Activated naive CD4-positive, alpha-beta T cell treated with anti-CD3 and anti-CD28 coated beads for 36 hours (primary cell): ENCODE data around the gene CRYBA1. TPM values are rescaled to one million over a fixed set of nuclear protein-coding genes. Genes with fewer than 3 reads are reported as not detected.
A peak's percentile ranks its signal among the peaks of the same experiment; 100 is the strongest.

Experiments used
- CTCF ChIA-PET: fragments of 350-600 bp; sonication (Branson Sonifier 250); formaldehyde crosslinking; loops from one replicate; lab custom pipeline; 2021; ENCODE audit warnings: antibody characterized with exemption; lab: Charles Lee
- DNase-seq: peaks from one replicate; pipeline ENCODE4 v3.0.0-alpha.2; 2020
- H3K27ac Mint-ChIP-seq: one replicate; pipeline ENCODE4 v1.8.0; 2021; ENCODE audit warnings: mild to moderate bottlenecking, mixed read lengths
- H3K27me3 Mint-ChIP-seq: one replicate; pipeline ENCODE4 v1.8.0; 2021; ENCODE audit warnings: low read depth, mixed read lengths
- H3K36me3 Mint-ChIP-seq: one replicate; pipeline ENCODE4 v1.8.0; 2021; ENCODE audit warnings: low read depth, mixed read lengths
- H3K4me1 Mint-ChIP-seq: one replicate; pipeline ENCODE4 v1.8.0; 2021; ENCODE audit warnings: low read depth, mixed read lengths
- H3K4me3 Mint-ChIP-seq: one replicate; pipeline ENCODE4 v1.8.0; 2021; ENCODE audit warnings: mild to moderate bottlenecking, moderate library complexity, mixed read lengths
- H3K9me3 Mint-ChIP-seq: one replicate; pipeline ENCODE4 v1.8.0; 2021; ENCODE audit warnings: mixed read lengths
- intact Hi-C: fragments of 100-400 bp; cut with micrococcal nuclease; formaldehyde crosslinking; loops from one replicate; pipeline ENCODE4 v1.15.1; 2023
- total RNA-seq, 2 experiments: library from RNA; stranded (reverse); gene quantifications; one replicate each; pipeline ENCODE4 v1.2.3, GENCODE V29; 2021

CRYBA1 gene
- total RNA-seq, 2 experiments from 2014 or later, result not detected

- no peaks in the 10 kb centered on the region for H3K9me3 Mint-ChIP-seq
- H3K36me3 Mint-ChIP-seq, result no peaks in the 10 kb centered on the region
- CTCF ChIA-PET, result interaction anchor here (0.6 to 1.9 kb wide), 6 partner anchors 92 to 348 kb away, joined by 3 to 7 read pairs (median 3); no protein-coding TSS in a partner anchor
- intact Hi-C loops, result loop anchor here (2.0 kb wide), 1 partner anchor 50 kb away; no protein-coding TSS in a partner anchor
- peaks cover 14% of the 10 kb centered on the region for H3K4me1 Mint-ChIP-seq
- no peaks in the 10 kb centered on the region for H3K27me3 Mint-ChIP-seq
- H3K27ac Mint-ChIP-seq, result no peak overlapping the region
- no peak overlapping the region for H3K4me3 Mint-ChIP-seq
- DNase-seq, result no peak
These were observed 6.2 kb upstream of the CRYBA1 start for GRCh38 chr17:29240477-29240876.

- no peak overlapping the region for H3K27ac Mint-ChIP-seq
These were observed 5.4 kb upstream of the CRYBA1 start for GRCh38 chr17:29240968-29241963.

GRCh38 chr17:29242051-29242450, 4.6 kb upstream of the CRYBA1 start:
- H3K36me3 Mint-ChIP-seq, result no peaks in the 10 kb centered on the region
- CTCF ChIA-PET, result interaction anchor here (1.2 to 2.1 kb wide), 4 partner anchors 15 to 110 kb away, joined by 3 to 11 read pairs (median 6); no protein-coding TSS in a partner anchor
- no peak for DNase-seq
- intact Hi-C loops, result no loop called here
- no peaks in the 10 kb centered on the region for H3K27me3 Mint-ChIP-seq
- H3K4me1 Mint-ChIP-seq, result peaks cover 14% of the 10 kb centered on the region
- no peak overlapping the region for H3K4me3 Mint-ChIP-seq
- no peaks in the 10 kb centered on the region for H3K9me3 Mint-ChIP-seq
- no peak overlapping the region for H3K27ac Mint-ChIP-seq

More at GRCh38 chr17:29240968-29241963, 5.4 kb upstream of the CRYBA1 start:
- no peaks in the 10 kb centered on the region for H3K9me3 Mint-ChIP-seq
- no peaks in the 10 kb centered on the region for H3K27me3 Mint-ChIP-seq
- no peaks in the 10 kb centered on the region for H3K36me3 Mint-ChIP-seq
- peak; percentile 66 for DNase-seq
- CTCF ChIA-PET, result interaction anchor here (0.6 to 1.9 kb wide), 7 partner anchors 22 to 349 kb away, joined by 3 to 7 read pairs (median 3); no protein-coding TSS in a partner anchor
- no peak overlapping the region for H3K4me3 Mint-ChIP-seq
- peaks cover 14% of the 10 kb centered on the region for H3K4me1 Mint-ChIP-seq
- intact Hi-C loops, result loop anchor here (1.0 to 2.0 kb wide), 4 partner anchors 50 to 96 kb away; partner anchors contain the start of gene NUFIP2

GRCh38 chr17:29242790-29243189, 3.9 kb upstream of the CRYBA1 start:
- intact Hi-C loops, result no loop called here
- Mint-ChIP-seq H3K27me3 (no peaks in the 10 kb centered on the region), H3K27ac (no peak overlapping the region), H3K4me3 (no peak overlapping the region), H3K9me3 (no peaks in the 10 kb centered on the region), H3K36me3 (no peaks in the 10 kb centered on the region), H3K4me1 (peaks cover 14% of the 10 kb centered on the region)
- no peak for DNase-seq
- CTCF ChIA-PET, result interaction anchor here (0.7 to 2.1 kb wide), 5 partner anchors 9 to 119 kb away, joined by 3 to 11 read pairs (median 3); no protein-coding TSS in a partner anchor

GRCh38 chr17:29243792-29244191, 2.9 kb upstream of the CRYBA1 start:
- peak; percentile 22 for DNase-seq
- H3K4me1 Mint-ChIP-seq, result peaks cover 14% of the 10 kb centered on the region
- no peaks in the 10 kb centered on the region for H3K9me3 Mint-ChIP-seq
- no peaks in the 10 kb centered on the region for H3K27me3 Mint-ChIP-seq
- H3K27ac Mint-ChIP-seq, result no peak overlapping the region
- no peak overlapping the region for H3K4me3 Mint-ChIP-seq
- intact Hi-C loops, result no loop called here
- CTCF ChIA-PET, result interaction anchor here (0.6 to 2.1 kb wide), 2 partner anchors 13 to 111 kb away, joined by 3 to 11 read pairs; no protein-coding TSS in a partner anchor
- H3K36me3 Mint-ChIP-seq, result no peaks in the 10 kb centered on the region

GRCh38 chr17:29245401-29245800, 1.3 kb upstream of the CRYBA1 start:
- Mint-ChIP-seq H3K27ac (no peak overlapping the region), H3K4me1 (peaks cover 12% of the 10 kb centered on the region), H3K36me3 (no peaks in the 10 kb centered on the region), H3K27me3 (no peaks in the 10 kb centered on the region), H3K9me3 (no peaks in the 10 kb centered on the region), H3K4me3 (no peak overlapping the region)
- CTCF ChIA-PET, result no interaction called here
- no peak for DNase-seq
- intact Hi-C loops, result no loop called here

GRCh38 chr17:29247219-29247618, 560 bp downstream of the CRYBA1 start:
- no peak overlapping the region for H3K27ac Mint-ChIP-seq

GRCh38 chr17:29248845-29249244, 2.2 kb downstream of the CRYBA1 start:
- H3K9me3 Mint-ChIP-seq, result no peaks in the 10 kb centered on the region
- H3K27ac Mint-ChIP-seq, result no peak overlapping the region
- intact Hi-C loops, result no loop called here
- H3K4me1 Mint-ChIP-seq, result no peaks in the 10 kb centered on the region
- H3K27me3 Mint-ChIP-seq, result no peaks in the 10 kb centered on the region
- CTCF ChIA-PET, result interaction anchor here (0.6 to 1.6 kb wide), 3 partner anchors 121 to 230 kb away, joined by 3 read pairs; no protein-coding TSS in a partner anchor
- no peak overlapping the region for H3K4me3 Mint-ChIP-seq
- no peak for DNase-seq
- H3K36me3 Mint-ChIP-seq, result no peaks in the 10 kb centered on the region

More at GRCh38 chr17:29247219-29247618, 560 bp downstream of the CRYBA1 start:
- intact Hi-C loops, result no loop called here
- no peak for DNase-seq
- Mint-ChIP-seq H3K4me3 (no peak overlapping the region), H3K27me3 (no peaks in the 10 kb centered on the region), H3K36me3 (no peaks in the 10 kb centered on the region), H3K4me1 (no peaks in the 10 kb centered on the region), H3K9me3 (no peaks in the 10 kb centered on the region)
- CTCF ChIA-PET, result no interaction called here

GRCh38 chr17:29250666-29251065, 4.0 kb downstream of the CRYBA1 start:
- Mint-ChIP-seq H3K9me3 (no peaks in the 10 kb centered on the region), H3K4me1 (no peaks in the 10 kb centered on the region), H3K36me3 (no peaks in the 10 kb centered on the region), H3K27me3 (no peaks in the 10 kb centered on the region), H3K27ac (no peak overlapping the region), H3K4me3 (no peak overlapping the region)
- DNase-seq, result no peak
- intact Hi-C loops, result no loop called here
- CTCF ChIA-PET, result interaction anchor here (0.6 to 1.5 kb wide), 7 partner anchors 21 to 313 kb away, joined by 3 to 7 read pairs (median 3); no protein-coding TSS in a partner anchor

- Mint-ChIP-seq H3K27ac (no peak overlapping the region), H3K9me3 (no peaks in the 10 kb centered on the region), H3K4me3 (no peak overlapping the region), H3K27me3 (no peaks in the 10 kb centered on the region), H3K4me1 (peaks cover 3% of the 10 kb centered on the region), H3K36me3 (no peaks in the 10 kb centered on the region)
- CTCF ChIA-PET, result interaction anchor here (0.6 to 1.5 kb wide), 9 partner anchors 20 to 313 kb away, joined by 3 to 7 read pairs (median 3); no protein-coding TSS in a partner anchor
- intact Hi-C loops, result no loop called here
- DNase-seq, result no peak
These were observed 4.5 kb downstream of the CRYBA1 start for GRCh38 chr17:29251184-29251583.

GRCh38 chr17:29252101-29252791, 5.6 kb downstream of the CRYBA1 start:
- Mint-ChIP-seq H3K4me1 (peaks cover 11% of the 10 kb centered on the region), H3K9me3 (no peaks in the 10 kb centered on the region), H3K27ac (no peak overlapping the region), H3K4me3 (no peak overlapping the region), H3K36me3 (peaks cover 5% of the 10 kb centered on the region), H3K27me3 (no peaks in the 10 kb centered on the region)
- intact Hi-C loops, result loop anchor here (2.0 kb wide), 1 partner anchor 43 kb away; the partner anchor contains the start of gene NUFIP2
- DNase-seq, result no peak
- CTCF ChIA-PET, result interaction anchor here (0.8 to 1.5 kb wide), 7 partner anchors 9 to 135 kb away, joined by 3 to 5 read pairs (median 3); no protein-coding TSS in a partner anchor
